Stimulated activated CD8-positive, alpha-beta memory T cell treated with anti-CD3 and anti-CD28 coated beads, Interleukin-12 subunit alpha, Interleukin-12 subunit beta, amount 100 ng/mL, for 24 hours (primary cell): Measurements from ENCODE around the gene SERPINI1.
"Not testable (repeated sequence)": the region's sequence is repeated elsewhere in the genome, so short reads cannot be mapped to it uniquely, and the experiment has no call there.

ENCODE experiments used
- DNase-seq: peaks from one replicate; pipeline ENCODE4 v3.0.0-alpha.2; 2020; ENCODE audit errors: extremely low read depth

The SERPINI1 gene

GRCh38 chr3:167787440-167787839 is 51.9 kb downstream of the SERPINI1 start:
- no peak for DNase-seq

DNA sequence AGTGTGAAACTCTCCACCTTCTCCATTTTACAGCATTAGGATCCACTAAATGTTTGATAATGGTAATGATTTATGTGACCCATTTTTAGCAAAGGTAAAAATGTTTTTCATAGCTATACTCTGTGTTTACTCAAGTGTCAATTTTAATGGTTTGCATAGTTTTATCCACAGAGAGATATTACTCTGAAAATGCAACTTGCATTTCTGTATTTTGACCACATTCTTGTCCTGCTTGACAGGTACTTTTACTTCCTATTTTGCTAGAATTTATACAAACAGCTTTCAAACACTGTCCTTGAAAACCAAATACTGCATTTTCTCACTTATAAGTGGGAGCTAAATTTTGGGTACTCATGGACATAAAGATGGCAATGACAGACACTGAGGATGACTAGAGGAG is 62.9 kb downstream of the SERPINI1 start:
- no peak for DNase-seq

DNA sequence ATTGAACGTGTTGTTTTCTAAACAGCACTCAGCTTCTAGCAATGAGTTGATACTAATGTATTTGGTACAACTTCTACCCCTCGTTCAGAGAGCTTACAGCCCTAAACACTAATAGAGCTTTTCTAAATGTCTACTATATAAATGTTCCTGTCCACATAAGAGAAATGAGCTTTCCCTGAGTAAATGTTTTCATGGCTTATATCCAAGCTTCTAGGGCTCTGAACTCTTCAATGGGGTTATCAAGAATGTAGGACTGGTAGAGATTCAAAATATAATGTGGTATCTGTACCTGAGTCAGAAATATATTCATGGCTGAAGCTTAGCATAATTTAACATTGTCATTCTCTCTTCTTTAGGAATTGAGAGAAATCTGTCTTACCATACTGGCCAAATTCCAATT is 73.4 kb downstream of the SERPINI1 start:
- no peak for DNase-seq

GRCh38 chr3:167810236-167810635 is 74.7 kb downstream of the SERPINI1 start:
- DNase-seq: no peak

GRCh38 chr3:167811031-167811430 is 75.5 kb downstream of the SERPINI1 start:
- DNase-seq: no peak

GRCh38 chr3:167813169-167814123 is 77.9 kb downstream of the SERPINI1 start:
- no peak for DNase-seq

GRCh38 chr3:167814441-167814951 is 79.0 kb downstream of the SERPINI1 start:
- DNase-seq: no peak

GRCh38 chr3:167816953-167817352 is 81.4 kb downstream of the SERPINI1 start:
- no peak for DNase-seq

- DNase-seq: no peak
These were observed 84.8 kb downstream of the SERPINI1 start for GRCh38 chr3:167820102-167820865.

GRCh38 chr3:167821248-167821805 is 85.8 kb downstream of the SERPINI1 start:
- DNase-seq: no peak

DNA sequence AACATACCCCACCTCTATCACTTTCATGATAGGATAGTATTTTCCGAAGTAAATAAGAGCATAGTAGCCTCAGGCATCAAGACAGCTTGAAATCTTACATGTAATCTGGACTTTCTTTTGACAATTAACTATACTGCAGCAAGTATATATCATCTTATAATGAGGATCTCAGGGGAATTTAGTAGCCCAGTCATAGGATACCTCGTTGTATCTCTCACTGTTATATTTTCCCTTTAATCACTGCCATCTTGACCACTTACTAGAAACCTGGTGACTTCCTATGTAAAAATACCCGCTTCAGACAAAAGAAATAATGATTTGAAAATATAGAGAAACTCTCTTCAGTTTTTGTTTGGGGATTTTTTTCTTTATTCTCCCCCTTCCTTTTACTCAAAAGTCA is 88.2 kb downstream of the SERPINI1 start:
- no peak for DNase-seq

GRCh38 chr3:167827588-167827987 is 92.1 kb downstream of the SERPINI1 start:
- not testable (repeated sequence) for DNase-seq

- DNase-seq: no peak
These were observed 93.5 kb downstream of the SERPINI1 start for GRCh38 chr3:167829071-167829470.

DNA sequence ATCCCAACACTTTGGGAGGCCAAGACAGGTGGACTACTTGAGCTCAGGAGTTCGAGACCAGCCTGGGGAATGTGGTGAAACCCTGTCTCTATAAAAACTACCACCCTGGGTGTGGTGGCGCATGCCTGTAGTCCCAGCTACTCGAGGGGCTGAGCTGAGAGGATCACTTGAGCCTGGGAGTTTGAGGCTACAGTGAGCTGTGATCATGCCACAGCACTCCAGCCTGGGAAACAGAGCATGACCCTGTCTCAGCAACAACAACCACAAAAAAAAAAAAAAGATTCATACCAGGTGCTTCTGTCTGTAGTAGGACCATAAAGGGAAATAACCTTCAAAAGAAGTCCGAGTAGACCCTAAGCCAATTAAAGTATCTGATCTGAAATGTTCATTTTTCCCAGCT is 94.5 kb downstream of the SERPINI1 start:
- DNase-seq: no peak

GRCh38 chr3:167835359-167835758 is 99.8 kb downstream of the SERPINI1 start:
- no peak for DNase-seq

DNA sequence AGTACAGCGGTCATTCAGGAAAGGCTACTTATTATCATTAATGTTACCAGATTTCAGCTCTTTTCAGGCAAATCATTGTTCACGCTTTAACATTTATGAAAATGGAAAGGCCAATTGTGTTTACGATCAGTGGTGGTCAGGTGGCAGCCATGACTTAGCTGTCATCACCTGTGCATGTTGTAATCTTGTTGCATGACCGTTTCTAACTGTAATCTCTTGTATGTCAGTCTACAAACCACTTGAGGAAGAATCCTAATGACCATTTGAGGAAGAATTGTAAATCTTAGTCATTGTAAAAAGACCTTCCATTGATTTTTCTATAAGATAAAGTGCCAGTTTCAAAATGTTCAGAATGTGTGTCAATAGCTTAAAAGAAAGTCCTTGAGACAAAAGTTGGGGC is 100.4 kb downstream of the SERPINI1 start:
- no peak for DNase-seq

DNA sequence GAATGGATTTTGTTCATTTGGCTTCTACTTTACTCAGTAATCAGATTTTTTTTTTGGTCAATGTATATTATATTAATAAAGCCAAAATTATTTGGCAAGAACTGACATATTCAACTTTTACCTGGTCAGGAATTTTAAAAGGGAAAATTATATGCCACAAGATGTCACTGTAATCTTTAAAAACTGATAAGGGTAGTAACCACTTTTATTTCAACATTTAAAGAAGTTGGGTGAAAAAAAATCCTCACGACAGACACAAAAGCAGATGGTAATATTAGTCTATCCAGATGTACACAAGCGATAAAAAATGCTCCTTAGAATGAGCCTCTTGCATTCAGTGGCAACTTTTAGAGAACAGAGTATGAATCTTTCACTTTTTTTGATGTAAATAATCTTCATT is 101.9 kb downstream of the SERPINI1 start:
- DNase-seq: no peak

DNA sequence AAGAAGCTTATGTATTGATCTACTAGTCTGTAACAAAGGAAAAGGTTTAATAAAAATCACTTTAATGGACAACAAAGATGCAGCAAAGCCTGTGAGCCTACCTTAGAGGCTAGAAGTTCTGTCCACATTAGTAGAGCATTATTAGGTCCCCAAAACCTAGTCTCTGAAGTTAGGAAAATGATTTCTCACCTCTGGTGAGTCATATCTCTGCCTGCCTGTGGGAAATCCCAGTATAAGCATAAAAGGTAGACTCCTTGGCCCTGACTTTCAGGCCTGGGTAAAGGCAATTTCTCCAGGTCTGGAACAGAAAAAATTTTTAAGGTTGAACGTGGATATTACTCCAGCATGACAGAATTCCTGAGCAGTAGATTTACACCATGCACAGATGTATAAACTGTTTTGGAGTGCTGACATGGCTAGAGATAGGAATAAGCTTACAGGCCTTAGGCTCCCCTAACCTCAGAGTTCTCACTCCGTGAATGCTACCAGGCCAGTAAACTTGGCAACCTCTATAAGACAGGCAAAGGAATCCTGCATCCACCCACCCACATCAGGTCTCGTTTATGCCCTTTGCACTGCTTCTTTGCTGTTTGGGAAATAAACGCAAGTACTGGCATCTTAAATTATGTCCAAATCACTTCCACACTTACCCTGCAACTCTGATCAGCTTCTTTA is 104.1 kb downstream of the SERPINI1 start:
- no peak for DNase-seq

DNA sequence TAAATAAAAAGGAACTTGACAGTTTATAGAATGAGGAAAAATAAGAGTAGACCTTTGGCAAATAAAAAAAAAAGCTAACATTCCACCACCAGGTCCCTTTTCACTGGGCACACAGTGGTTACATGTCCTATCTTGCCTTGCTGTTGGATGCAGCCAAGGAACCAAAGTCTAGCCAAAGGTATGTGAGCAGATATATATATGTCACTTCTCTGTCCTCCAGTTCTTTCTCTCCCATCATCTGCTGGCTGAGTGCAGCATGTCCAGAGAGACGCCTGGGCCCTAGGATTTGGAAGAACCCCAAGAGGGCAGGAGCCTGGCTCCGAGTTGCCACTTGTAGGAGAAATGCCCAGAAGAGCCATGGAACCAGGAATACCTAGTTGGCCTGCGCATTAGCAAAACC is 104.7 kb downstream of the SERPINI1 start:
- DNase-seq: no peak

DNA sequence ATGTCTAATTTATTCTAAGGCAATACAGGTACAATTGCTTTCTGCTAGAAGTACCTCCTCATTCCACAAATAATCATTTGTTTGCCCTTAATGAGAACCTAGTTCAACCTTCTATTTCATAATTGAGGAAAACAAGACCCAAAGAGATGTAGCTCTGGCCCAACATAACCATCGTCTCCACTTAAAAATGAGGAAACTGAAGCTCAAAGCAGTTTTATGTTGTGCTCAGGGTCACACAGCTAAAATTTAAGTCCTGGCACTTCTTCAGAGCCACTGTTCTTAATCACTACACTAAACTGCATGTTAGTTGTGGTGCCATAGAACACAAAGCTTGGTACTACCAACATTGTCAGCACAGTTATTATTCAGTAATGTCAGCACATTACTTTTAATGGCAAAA is 108.0 kb downstream of the SERPINI1 start:
- DNase-seq: no peak

GRCh38 chr3:167843886-167844285 is 108.4 kb downstream of the SERPINI1 start:
- no peak for DNase-seq

GRCh38 chr3:167844528-167844927 is 109.0 kb downstream of the SERPINI1 start:
- no peak for DNase-seq
